T-helper 2 cell treated with Interferon-gamma antibody and Interleukin-4, amounts not matched to agents 100 ng/mL and 5 ng/mL, for 36 hours (primary cell): ENCODE results near the gene COMMD8. TPM values are rescaled to one million over a fixed set of nuclear protein-coding genes. Genes with fewer than 3 reads are reported as not detected.

Experiments used
- intact Hi-C: fragments of 100-400 bp; cut with micrococcal nuclease; formaldehyde crosslinking; loops from one replicate; pipeline ENCODE4 v1.15.1; 2023
- total RNA-seq: library from RNA; stranded (reverse); gene quantifications from 2 replicates; pipeline ENCODE4 v1.2.3, GENCODE V29; 2022

The COMMD8 gene
- total RNA-seq, 1 donor from 2014 or later, result 20.0 TPM

DNA sequence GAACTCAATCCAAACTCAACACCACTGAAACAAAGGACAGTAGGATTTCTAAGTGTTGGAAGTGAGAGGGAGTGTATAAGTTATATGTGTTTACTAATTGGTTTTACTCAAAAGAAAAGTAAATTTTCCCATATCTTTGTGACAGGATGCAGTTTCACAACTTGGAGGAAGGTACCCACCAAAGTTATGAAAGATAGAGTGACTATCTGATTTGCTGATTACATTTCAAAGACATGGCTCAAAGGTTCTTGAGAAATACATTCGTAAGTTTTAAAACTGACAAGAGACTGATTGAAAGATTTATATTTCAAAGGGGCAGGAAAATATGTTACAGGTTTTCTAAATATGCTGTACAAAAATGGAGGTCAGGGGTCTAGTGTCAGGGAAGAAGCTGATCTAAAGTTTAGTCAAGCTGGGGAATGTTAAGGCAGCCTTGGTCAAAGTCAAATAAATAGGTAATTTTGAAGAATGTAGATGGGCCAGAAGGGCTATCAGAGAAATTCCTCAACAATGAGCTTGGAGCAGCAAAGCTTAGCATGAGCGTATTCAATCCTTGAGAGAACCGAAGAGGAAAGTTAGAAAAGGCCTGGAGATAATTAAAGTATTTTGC lies 9.7 kb upstream of the COMMD8 start:
- intact Hi-C loops, result no loop called here

GRCh38 chr4:47471591-47471990 lies 8.1 kb upstream of the COMMD8 start:
- intact Hi-C loops, result no loop called here

- intact Hi-C loops, result no loop called here
Measured at GRCh38 chr4:47471064-47471463, 7.6 kb upstream of the COMMD8 start.

- intact Hi-C loops, result no loop called here
Measured at GRCh38 chr4:47469951-47470350, 6.4 kb upstream of the COMMD8 start.

DNA sequence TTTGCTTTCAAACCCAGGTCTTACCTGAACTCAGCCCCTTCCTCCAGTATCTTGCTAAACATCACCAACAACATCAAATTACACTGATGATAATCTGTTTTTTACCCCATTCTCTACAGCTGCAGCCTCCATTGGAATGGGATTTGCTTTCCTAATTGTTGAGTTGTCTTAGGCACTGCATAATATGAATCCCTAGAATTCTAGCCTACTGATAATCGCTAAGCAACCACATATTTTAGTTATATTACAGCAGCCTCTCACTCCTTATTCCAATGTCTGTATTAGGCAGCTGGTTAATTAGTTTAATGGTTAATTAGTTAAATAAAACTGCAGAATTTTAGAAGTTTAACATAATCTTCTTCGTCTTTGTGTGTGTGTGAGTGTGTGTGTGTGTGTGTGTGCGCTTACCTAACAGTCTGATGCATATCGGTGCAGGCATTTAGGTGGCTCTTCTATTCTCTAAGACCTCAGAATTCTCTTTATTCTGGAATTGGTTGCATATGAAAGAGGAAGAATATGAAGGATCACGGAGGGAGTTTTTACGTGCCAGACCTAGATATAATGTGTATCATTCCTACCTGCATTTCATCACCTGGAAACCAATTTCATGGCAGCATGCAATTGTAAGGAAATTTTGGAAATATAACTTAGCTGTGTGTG lies 5.3 kb upstream of the COMMD8 start:
- intact Hi-C loops, result no loop called here

GRCh38 chr4:47466056-47466785 lies 2.7 kb upstream of the COMMD8 start:
- intact Hi-C loops, result no loop called here

- intact Hi-C loops, result no loop called here
Measured at GRCh38 chr4:47465004-47465403, 1.5 kb upstream of the COMMD8 start.

DNA sequence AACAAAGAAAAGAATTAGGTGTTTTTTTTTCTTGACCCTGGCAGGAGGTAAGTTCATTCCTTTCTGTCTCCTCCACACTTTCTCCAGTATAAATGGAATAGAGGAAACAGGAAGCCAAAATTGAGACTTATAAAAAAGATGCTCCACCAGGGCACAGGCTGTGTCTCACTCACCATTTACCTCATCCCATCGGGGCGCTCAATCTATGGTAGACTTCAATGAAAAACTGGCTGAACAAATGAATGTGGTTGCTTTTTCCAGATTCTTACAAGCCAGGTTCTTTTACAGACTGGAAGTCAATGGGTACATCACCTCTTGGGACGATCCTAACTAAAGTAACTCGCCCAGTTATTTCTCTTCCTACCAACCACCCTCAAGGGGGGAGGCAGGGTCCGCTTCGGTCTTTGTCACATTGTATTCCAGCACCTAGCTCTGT lies 685 bp downstream of the COMMD8 start:
- intact Hi-C loops, result loop anchor here (1.0 to 5.0 kb wide), 7 partner anchors 22 to 1368 kb away; partner anchors contain the start of genes ATP10D, NFXL1, OCIAD1 and SLAIN2

- intact Hi-C loops, result no loop called here
Measured at GRCh38 chr4:47451657-47452056, 11.8 kb downstream of the COMMD8 start.

- intact Hi-C loops, result no loop called here
Measured at GRCh38 chr4:47444031-47444430, 19.5 kb downstream of the COMMD8 start.

- intact Hi-C loops, result no loop called here
Measured at GRCh38 chr4:47442980-47443379, 20.5 kb downstream of the COMMD8 start.

DNA sequence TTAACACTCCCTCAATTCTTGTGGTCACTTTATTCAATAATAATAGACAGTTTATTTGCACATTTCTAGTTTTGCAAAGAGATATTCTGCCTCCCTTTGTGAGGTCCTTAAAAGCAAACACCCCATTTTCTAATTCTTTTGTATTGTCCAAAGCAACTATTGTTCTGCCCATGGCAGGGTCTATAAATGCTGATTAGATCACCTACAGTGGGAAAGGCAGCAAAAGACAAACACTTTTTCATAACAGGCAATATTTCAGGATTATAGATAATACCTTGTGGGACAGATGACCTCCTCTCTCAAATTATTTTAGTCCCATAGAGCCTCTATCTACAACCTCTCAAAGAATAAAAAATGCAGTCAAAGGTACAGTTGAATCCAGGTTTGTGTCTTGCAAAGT lies 28.6 kb downstream of the COMMD8 start:
- intact Hi-C loops, result no loop called here

- intact Hi-C loops, result no loop called here
Measured at GRCh38 chr4:47432749-47433148, 30.8 kb downstream of the COMMD8 start.

DNA sequence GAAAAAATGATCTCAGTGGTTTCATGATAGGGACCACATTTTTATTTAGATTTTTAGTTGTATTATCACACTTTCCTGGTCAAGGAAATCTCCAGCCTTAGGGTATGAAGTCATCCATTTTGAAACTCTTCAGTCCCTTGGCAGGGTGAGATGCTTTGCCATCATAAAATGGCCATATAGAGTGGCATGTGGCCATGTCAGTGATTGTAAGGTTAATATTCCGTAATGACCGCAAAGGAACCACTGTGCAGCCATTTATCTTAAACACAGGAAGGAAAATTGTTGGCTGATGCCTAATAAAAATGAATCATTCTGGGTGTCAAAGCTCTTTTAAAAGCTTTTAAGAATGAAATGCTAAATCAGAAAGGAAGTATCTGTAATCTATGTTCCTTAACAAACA lies 35.6 kb downstream of the COMMD8 start:
- intact Hi-C loops, result no loop called here

- intact Hi-C loops, result no loop called here
Measured at GRCh38 chr4:47425628-47426027, 37.9 kb downstream of the COMMD8 start.

- intact Hi-C loops, result no loop called here
Measured at GRCh38 chr4:47419296-47419695, 44.2 kb downstream of the COMMD8 start.

GRCh38 chr4:47418147-47418546 lies 45.4 kb downstream of the COMMD8 start:
- intact Hi-C loops, result no loop called here

DNA sequence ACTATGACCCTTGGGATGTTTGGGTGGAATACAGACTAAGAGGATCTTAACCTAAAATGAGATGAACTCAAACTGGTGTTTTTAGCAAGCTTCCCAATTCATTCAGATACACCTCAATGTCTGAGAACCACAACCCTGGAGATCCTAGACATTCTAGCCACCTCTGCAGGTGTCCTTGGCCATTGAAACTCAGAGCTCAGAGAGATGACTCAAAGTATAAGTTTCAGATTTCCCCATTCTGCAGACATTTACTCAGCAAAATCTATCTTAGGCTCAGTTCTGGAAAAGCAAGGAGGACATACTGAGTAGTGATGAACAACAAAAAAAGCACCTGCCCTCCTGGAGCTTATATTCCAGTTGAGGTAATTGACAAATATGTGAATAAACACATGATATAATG lies 47.8 kb downstream of the COMMD8 start:
- intact Hi-C loops, result no loop called here

DNA sequence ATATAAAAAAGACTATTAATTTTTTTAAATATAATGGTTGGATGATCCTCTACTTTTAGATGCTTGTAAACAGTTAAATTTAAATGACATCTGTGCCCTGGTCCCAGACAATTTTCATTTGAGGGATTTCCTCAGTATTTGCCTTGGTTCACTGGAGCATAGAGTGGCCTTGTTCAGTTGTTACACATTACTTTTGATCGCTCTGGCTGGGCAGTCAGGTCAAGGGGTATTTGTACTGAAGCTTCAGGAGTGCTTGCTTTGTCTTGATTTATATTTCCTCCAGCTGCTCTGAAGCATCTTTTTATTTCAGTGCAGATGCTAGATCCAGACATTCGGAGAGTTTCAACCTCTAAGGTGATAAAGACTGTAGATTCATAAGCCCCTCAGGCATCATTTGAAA lies 50.0 kb downstream of the COMMD8 start:
- intact Hi-C loops, result no loop called here

GRCh38 chr4:47410271-47410670 lies 53.2 kb downstream of the COMMD8 start:
- intact Hi-C loops, result no loop called here

DNA sequence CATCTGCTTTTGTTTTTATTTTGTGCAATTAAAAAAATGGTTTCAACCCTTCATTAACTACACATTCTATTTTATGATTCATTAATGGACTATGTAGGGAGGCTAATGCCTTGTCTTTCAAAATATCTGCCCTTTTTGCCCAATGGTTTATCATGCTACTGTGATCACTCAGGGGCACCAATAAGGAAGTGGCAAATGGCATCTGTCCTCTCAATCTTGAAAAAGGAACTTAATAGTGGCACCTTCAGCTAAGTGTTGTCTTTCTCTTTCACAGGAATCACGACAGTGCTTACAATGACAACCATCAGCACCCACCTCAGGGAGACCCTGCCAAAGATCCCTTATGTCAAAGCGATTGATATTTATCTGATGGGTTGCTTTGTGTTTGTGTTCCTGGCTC lies 57.1 kb downstream of the COMMD8 start:
- intact Hi-C loops, result no loop called here
